ENCODE results near the gene CHMP4B.

Gene CHMP4B

DNA sequence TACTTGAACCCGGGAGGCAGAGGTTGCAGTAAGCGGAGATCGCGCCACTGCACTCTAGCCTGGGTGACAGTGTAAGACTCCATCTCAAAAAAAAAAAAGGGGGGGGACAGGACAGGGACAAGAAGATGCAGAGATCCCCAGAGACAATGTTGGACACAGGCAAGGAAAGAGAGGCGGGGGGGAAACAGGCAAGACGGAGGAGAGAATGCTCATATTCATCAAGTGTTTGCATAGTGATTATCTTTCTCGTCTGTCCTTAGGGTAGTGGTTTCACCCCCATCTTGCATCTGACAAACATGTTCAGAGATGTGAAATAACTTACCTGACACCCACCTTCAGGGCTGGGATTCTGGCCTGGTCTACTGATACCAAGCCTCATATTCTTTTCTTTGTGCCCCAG lies 29.0 kb downstream of the CHMP4B start:
- DNase-seq (ENCODE audit: low read depth in 2 of 2): no peak

DNA sequence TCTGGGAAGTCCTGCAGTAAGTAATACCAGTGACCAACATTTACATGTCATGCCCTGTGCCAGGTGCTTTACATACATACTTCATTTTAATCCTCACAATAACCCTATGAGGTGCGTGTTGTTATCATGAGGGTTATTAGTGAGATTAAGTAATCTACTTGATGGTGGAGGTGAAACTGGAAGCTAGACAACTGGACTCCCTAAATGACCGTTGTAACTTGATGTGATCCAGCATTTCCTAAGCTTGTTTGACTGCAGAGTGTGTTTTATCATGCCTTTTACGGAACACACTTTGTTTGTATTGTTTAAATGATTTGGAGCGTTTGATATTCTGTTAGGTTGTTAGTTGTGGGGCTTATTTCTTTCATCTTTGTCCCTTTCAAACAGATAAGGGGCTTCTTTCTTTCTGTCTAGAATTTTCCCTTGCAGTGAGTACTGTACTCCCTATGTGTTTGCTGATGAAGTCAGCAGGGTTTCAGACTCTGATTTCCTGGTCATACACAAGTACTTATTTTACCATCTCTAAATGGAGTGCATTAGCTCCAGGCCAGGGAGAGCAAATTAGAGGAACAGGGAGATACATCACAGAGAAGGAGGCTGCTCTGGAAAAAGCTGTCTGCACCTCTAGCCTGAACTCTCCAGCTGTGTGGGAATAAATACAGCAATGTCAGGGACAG lies 29.7 kb downstream of the CHMP4B start:
- DNase-seq (ENCODE audit: low read depth in 2 of 2): no peak

DNA sequence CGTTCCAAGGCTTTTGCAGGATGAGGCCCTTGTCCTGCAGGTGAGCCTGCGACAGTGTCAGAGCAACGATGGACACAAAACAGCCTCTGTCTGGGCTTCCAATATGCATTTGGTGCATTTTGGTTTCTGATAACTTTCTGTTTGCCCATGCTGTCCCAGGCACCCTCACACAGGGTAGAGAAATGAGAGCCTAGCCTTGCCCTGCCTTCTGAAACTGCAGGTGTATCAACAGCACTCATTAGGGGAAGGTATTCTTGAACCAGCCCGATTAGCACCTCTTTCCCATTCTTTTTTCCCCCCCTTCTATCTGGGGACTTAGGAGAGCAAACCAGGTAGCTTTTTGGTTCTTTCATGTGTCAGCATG lies 30.3 kb downstream of the CHMP4B start:
- no peak for DNase-seq (ENCODE audit: low read depth in 2 of 2)

DNA sequence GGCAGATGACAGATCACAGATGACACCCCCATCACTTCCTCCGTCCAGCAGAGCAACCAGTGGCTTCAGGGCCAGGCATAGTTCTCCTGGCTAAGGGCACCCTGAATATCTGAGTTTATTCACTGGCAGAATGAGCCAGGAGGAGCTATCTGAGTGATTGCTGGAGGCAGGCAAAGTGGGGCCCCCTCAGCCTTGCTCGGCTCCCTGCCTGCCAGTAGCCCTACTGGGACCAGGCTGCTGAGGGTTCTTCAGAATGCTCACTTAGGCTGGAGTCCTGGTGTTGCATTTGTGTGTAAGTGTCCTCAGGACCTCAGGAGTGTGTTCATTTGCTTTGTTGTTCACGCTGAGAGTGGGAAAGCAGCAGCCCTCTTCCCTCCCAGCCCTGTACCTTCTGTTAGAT lies 31.2 kb downstream of the CHMP4B start:
- no peak for DNase-seq (ENCODE audit: low read depth in 2 of 2)

DNA sequence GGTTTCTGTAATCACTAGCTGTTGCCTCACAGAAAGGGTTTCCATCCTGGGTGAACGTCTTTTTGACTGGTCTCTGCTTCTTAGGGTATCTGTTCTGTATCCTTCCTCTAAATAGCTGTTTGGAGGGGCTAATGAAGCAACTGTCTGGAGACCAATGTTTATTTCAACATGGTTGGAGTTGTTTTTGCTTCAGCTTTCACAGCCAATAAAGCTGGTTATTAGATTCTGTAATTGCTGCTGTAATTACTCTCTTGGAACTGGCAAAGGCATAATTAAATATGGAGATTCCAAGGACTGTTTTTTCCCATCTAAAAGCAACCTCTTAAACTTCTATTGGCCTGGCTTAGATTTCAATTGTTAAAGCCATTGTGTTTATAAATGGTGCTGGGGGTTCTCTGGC lies 31.9 kb downstream of the CHMP4B start:
- DNase-seq (ENCODE audit: low read depth in 2 of 2): no peak

DNA sequence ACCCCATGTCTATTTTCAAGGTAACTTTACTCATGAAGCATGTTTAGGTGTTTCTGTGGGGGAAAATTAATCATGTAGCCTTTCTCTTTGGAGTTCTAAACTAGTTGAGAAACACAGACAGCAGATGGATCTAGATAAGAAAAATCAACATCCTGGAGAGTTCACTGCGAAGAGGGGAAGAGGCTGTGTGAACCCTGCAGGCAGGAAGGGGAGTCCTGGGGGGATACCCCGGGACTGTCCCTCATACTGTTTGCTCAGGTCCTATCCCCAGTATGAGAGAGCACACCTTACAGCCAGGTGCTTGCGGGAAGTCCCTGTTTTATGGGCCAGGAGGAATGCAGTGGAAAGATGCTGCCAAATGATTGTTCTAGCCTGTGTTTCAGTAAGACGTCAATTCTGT lies 32.7 kb downstream of the CHMP4B start:
- DNase-seq (ENCODE audit: low read depth in 2 of 2): no peak

DNA sequence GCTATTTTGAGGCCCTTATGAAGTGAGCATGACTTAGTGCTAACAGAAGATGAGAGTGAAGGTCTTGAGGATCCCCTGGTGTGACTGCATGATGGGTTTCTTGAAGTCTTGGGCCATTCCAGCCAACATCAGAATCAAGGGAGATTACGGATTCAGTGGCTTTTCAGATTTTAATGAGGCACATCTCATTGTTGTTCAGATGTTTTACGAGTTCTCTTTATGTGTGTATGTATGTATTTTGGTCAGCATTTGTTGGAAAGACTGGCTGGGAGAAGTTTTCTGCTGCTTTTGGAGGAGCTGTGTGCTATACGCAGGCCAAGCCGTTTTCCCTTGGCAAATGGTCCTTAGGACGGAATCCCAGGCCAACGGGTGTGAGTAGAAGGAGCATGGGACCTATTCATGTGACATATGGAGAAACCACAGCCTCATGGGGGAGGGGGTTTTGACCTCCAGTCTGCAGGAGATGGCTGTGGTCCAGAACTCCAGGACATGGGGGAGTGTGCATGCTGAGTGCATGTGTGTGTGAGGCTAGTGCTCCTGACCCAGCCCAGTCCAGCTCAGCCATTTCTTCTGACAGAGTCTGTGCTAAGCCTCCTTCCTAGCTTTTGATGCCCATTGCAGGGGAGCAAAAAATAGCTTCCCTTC lies 35.3 kb downstream of the CHMP4B start:
- no peak for DNase-seq (ENCODE audit: low read depth in 2 of 2)

DNA sequence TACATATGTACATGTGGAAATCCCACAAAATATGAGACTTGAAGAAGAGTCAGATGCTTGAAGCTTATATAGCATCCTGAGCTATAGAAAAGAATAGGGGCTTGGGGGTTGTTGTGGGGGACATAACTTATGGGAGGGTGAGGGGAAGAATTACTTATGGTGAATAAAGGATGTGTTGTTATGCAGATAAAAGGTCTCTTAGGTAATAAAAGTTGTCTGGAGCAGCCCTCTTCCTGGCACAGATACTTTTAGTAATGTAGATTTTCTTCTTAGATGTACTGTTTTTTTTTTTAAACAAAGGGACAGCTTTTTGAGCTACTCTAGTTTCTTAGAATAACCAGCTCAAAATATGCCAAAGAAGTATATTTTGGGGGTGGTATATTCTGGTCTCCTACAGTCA lies 35.9 kb downstream of the CHMP4B start:
- no peak for DNase-seq (ENCODE audit: low read depth in 2 of 2)

DNA sequence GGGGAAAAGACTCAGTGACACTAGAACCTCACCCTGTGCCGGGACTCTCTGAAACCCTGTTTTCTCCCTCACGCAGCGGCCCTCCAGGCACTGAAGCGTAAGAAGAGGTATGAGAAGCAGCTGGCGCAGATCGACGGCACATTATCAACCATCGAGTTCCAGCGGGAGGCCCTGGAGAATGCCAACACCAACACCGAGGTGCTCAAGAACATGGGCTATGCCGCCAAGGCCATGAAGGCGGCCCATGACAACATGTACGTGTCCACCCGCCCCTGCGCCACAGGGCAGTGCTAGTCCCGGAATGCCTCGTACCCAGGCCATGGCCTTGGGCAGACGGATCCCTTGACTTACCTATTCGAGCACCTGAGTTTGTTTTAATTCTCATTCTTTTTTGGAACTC lies 37.2 kb downstream of the CHMP4B start:
- DNase-seq (ENCODE audit: low read depth in 2 of 2): no peak

DNA sequence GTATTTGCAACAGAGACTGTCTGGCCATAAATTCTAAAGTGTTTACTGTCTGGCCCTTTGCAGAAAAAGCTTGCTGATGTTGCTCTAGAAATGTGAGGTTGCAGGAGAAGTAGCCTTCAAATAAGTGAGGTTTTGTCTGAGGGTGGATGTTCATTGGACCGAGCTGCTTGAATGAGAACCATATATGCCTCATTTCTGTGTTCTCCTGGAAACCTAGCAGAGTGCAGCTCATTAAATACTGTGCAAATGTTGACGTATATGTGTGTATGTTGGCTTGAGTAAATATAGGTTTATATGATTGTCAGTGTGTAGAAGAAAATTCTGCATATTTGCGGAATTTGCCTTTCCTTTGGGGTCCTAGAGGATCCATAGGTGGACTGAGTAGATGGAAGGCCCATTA lies 39.0 kb downstream of the CHMP4B start:
- no peak for DNase-seq (ENCODE audit: low read depth in 2 of 2)

DNA sequence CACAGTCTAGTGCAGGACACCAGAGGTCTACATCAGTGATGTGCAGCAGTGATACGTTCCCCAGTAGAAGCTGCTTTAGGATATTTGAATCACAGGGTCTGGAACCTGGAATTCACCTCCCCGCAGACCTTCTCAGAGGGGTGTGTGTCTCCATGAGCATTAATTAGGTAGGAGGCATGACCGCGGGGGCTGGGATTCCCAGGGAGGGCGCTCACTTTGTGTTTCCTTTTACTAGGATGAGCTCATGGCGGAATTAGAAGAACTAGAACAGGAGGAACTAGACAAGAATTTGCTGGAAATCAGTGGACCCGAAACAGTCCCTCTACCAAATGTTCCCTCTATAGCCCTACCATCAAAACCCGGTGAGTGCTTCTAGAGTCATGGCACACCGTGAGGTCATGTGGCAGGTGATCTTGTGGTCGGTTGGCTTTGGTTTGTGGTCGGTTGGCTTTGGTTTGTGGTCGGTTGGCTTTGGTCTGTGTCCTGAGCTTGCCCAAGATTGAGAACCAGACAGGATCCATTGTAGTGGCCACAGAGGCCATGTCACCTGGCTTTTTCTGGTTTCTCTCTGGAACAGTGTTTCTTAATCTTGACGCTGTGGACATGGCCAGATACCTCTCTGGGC lies 40.8 kb downstream of the CHMP4B start:
- no peak for DNase-seq (ENCODE audit: low read depth in 2 of 2)

DNA sequence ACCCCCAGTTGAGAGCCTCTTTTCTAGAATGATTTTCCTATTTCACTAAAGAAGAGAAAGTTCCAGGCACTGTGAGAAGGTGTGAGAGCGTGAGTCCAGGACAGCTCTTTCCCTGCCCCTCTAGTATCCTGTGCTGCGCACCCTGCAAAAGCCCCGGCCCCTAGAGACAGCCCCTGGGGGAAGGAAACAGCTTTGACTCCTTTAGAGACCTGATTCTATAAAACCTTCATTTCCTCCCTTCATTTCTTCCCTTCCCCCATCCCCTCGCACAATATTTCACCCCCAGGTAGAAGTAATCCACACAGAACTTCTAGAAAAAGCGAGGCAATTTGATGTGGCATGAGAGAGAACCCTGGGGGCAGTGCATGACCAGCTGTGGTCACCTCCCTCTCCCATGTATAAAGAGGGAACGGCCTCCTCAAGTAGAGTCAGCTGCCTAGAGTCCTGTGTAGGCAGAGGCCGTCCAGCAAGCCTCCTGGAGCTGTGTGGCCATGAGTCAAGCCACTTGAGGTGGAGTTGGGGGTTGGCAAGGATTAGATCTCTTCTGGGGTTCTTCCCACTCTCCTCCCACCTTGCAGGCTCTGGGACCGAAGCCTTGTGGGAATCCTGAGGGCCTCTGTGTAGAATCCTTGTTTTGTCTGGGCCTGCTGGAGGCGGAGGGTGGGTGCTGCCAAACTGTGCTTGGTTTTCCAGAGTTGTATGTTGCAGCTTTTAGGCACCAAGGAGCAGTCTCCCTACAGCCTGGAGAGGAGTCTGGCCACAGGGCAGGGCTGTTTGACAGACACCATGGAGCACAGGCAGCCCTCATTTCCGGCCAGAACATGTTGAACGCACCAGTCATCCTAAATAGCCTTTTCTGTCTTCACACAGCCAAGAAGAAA lies 41.7 kb downstream of the CHMP4B start:
- no peak for DNase-seq (ENCODE audit: low read depth in 2 of 2)

DNA sequence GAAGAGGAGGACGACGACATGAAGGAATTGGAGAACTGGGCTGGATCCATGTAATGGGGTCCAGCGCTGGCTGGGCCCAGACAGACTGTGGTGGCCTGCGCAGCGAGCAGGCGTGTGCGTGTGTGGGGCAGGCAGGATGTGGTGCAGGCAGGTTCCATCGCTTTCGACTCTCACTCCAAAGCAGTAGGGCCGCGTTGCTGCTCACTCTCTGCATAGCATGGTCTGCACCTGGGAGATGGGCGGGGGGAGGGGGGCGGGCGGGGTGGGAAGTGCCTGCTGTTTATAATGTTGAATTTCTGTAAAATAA lies 42.3 kb downstream of the CHMP4B start:
- DNase-seq (ENCODE audit: low read depth in 2 of 2): no peak

DNA sequence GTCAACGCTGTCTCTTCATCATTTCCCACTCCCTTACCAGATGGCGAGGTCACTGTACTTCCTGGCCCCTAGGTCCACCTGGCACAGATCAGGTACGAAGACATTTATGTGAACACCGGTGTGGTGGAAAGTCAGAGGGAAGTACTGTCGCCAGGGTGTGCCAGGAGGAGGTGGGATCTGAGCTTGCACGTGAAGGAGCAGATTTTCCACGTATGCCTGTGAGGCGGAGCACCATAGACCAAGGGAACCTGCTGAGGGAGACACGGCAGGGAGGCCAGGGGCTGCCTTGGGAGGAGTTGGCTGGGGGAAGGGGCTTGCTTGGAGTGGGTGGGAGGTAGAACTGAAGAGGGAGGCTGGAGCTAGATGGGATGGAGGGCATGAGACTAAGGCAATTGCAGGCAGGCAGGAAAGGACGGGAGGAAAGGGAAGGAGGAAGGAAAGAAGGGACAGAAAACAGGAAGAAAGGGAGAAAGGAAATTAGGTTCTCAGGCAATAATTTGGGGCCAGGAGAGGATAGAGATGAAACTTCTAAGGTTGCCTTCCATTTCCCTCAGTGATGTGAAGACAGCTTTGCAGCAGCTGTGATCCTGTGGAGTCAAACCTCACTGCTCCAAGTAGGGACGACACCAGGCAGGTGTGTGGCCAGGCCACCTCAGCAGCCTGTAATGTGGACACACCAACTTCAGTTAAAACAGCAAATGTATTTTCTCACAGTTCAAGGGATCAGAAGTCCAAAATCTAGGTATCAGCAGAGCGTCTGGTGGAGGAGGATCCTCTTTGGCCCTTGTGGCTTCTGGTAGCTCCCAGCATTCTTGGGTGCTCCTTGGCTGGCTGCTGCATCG lies 46.8 kb downstream of the CHMP4B start:
- DNase-seq (ENCODE audit: low read depth in 2 of 2): no peak

DNA sequence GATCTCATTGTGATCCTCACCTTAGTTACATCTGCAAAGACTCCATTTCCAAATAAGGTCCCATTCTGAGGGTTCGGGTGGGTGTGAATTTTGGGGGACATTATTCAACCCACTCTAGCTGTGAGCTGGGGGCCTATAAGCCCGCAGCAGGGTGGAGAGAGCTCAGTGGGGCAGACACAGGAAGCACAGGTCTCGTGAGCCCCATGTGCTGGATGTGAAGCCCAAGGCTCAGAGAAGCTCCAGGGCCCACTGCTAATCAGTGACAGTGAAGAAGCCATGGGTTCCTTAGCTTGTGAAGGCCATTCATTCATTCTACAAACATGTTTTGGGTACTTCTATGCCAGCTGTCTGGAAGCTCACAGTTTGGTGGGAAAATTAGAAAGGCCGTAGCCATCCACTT lies 47.5 kb downstream of the CHMP4B start:
- DNase-seq (ENCODE audit: low read depth in 2 of 2): no peak

DNA sequence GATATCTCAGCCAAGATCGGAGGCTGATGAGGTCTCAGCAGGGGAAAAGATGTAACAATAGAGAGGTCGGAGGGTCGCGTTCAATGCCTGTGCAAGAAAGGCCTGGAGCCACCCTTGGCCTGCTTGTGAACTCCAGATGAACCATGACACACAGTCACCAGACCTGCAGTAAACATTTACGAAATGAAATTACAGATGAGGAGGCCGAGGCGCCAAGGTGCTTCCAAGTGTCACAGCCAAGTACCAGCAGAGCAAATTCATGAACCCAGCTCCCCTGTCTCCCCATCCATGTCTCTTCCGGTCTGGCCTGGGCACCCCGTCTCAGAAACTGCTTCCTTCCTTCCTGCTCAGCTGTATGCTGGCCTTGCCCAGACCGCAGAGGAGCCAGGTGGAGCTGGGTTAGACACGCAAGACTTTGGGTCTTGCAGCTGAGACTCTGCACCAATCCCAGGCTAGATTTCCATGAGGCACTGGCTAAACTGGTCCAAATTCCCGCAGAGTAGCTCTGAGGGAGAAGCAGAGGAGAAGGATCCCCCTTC lies 48.1 kb downstream of the CHMP4B start:
- DNase-seq (ENCODE audit: low read depth in 2 of 2): no peak

DNA sequence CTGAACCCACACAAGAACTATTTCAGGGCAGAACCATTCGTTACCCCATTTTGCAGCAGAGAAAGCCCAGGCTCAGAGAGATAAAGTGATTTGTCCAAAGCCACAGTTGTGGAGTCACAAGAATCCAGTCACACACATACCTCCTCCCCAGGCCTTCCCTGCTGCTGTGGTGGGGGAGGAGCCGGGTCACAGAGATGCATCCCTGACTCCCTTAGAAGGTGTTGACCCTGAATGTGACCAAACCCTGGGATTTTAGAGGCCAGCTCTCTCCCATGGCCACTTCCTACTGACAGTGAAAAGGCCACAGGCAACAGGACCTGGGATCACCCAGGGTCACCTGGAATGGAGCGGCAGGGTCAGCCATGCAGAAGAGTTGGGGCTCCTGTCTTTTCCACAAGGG lies 48.6 kb downstream of the CHMP4B start:
- no peak for DNase-seq (ENCODE audit: low read depth in 2 of 2)

DNA sequence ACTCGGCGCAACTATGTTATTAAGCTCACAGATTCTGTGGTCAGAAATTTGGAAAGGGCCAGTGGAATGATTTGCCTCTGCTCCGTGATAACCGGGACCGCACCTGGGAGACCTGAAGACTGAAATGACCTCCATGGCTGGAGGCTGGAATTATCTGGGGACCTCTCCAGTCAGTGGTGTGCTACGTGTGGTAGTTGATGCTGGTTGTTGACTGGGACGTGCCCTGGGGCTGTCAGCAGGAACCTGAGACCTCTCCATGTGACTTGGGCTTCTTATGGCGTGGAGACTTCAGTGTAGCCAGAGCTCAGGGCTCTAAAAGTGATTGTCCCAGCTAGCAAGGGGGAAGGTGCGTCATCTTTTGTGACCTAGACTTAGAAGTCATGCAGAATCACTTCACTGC lies 50.3 kb downstream of the CHMP4B start:
- DNase-seq (ENCODE audit: low read depth in 2 of 2): no peak

DNA sequence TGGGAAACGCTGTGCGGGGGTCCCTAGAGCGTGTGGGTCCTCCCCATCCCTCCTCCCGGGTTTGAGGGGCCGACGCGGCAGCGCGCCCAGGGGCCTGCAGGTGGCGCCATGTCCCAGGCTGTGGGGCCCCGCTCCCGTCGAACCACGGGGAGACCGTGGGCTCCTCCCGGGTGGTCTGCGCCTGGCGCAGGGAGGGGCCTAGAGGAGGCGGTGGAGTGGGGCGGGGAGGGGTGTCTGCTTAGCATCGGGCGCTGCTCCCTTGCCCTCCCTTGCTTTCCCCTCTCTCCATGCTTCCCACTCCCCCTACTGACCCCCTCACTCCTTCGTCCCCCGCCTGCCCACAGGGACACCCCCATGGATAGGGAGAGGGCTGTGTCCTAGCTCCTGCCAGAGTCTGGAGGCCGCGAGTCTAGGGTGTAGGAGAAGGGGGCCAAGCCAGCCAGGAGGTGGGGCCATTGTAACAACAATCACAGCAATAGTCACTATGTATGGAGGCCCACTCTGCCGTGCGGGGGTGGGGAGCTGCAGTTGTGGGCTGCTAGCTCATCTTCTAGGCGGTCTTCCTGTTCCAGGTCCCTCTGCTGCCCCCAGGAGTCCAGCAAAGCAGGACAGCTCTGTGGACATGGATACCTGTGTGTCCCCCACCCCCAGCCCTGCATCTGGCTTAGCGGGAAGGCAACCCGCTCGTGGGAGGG lies 51.7 kb downstream of the CHMP4B start:
- peak in 1 of 2 experiments; percentile 31 for DNase-seq (ENCODE audit: low read depth in 2 of 2)

DNA sequence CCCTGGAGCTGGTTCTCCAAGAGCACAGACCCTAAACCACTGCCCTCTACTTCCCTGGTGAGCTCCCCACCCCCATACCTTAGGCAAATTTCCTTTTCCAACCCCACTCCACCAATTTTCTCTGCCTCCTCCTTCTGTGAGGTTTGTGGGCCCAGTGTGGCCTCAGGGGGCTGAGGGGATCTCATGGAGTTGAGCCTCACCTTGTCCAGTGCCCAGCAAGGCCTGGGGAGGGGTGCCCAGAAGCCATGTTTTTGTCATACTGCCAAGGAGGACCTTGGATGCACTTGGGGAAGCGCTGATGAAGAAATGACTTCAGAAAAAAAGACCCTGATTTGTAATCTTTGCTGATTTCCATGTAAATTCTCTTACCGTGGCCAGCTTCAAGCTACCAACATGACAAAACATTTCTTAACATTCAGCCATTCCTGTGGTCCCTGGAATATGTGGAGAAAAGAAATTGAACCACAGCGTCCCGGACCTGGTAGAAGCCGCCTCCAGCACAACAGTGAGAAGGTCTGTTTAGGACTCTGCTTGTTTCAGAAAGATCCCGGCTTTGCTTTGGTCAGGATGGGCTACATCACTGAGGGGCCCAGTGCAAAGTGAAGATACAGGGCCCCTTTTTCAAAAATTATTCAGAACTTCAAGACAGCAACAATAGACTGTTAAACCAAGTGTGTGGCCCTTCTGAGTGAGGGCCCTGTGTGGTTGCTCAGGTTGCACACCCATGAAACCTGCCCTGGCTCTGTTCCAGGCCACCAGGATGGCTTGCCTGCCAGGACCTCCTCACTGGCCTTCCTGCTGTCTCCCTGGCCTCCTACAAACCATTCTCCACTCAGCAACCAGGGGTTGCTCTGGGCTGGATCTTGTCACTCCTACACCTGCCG lies 52.5 kb downstream of the CHMP4B start:
- no peak for DNase-seq (ENCODE audit: low read depth in 2 of 2)

All from stimulated activated CD4-positive, alpha-beta T cell treated with anti-CD3 and anti-CD28 coated beads, Interleukin-12 subunit alpha, Interleukin-12 subunit beta, amount 100 ng/mL, for 24 hours (primary cell).